GM12873 (cell line): Measurements from ENCODE around the gene TUB.

ENCODE experiments used
- CTCF ChIP-seq: IDR thresholded peaks from 2 replicates; pipeline ENCODE4 v1.5.1; 2012; ENCODE audit warnings: low read depth, mild to moderate bottlenecking, moderate library complexity, low read length, control low read depth; ENCODE audit not compliant: insufficient read depth; ENCODE audit errors: missing control alignments

TUB gene

GRCh38 chr11:8105133-8105532 lies 24.1 kb downstream of the TUB start:
- TF ChIP-seq CTCF, result no peak

- no peak for TF ChIP-seq CTCF
Observed at GRCh38 chr11:8105666-8106065, 24.7 kb downstream of the TUB start.

- TF ChIP-seq CTCF, result no peak
Observed at GRCh38 chr11:8106679-8107078, 25.7 kb downstream of the TUB start.

GRCh38 chr11:8107642-8108041 lies 26.6 kb downstream of the TUB start:
- no peak for TF ChIP-seq CTCF

- TF ChIP-seq CTCF, result no peak
Observed at GRCh38 chr11:8108421-8108820, 27.4 kb downstream of the TUB start.

GRCh38 chr11:8109675-8110074 lies 28.7 kb downstream of the TUB start:
- TF ChIP-seq CTCF, result no peak

- TF ChIP-seq CTCF, result no peak
Observed at GRCh38 chr11:8110396-8110795, 29.4 kb downstream of the TUB start.

- no peak for TF ChIP-seq CTCF
Observed at GRCh38 chr11:8111636-8112035, 30.6 kb downstream of the TUB start.
